ENCODE data around the gene ST3GAL3.

The ST3GAL3 gene

DNA sequence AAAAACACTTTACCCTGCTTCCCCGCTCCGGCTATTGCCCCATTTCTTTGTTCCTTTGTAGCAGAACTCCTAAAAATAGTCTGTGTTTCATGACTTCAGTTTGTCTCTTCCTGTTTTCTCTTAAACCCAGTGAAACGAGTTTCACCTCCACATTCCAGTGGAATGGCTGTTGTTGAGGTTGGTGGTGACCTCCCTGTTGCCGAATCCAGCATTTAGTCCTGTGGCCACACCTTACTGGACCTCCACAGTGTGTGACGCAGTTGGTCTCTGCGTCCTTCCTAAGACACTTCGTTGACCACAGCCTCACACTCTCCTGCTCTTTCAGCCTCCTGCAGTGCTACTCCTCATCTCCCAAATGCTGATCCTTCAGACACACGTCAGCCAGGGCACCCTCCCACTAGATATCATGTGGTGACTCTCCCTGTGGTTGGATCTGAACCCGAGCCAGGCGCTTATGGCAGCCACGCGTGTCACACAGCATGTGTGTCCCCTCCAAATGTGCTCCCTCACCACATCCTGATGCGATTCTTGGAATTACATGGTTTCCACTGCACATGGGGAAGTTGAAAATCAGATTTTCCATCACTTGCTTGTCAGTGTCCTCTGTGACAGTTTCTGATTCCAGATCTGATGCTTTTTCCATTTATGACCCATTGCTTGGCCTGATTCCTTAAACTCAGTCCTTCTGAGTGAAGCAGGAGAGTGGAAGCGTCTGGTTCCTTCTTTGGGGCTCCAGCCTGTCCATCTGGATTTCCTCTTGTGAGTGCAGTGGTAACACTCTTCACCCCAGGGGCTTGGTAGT, 127.1 kb downstream of the ST3GAL3 start:
- no peak for DNase-seq
- Mint-ChIP-seq H3K4me3 (no peak overlapping the region), H3K36me3 (ENCODE audit: low read depth) (peaks cover 28% of the 10 kb centered on the region), H3K9me3 (no peaks in the 10 kb centered on the region), H3K27ac (peak overlapping the region; percentile 53), H3K4me1 (peaks cover 32% of the 10 kb centered on the region), H3K27me3 (ENCODE audit: low read depth, poor library complexity) (no peaks in the 10 kb centered on the region)
- TF ChIP-seq, protein P1, sequence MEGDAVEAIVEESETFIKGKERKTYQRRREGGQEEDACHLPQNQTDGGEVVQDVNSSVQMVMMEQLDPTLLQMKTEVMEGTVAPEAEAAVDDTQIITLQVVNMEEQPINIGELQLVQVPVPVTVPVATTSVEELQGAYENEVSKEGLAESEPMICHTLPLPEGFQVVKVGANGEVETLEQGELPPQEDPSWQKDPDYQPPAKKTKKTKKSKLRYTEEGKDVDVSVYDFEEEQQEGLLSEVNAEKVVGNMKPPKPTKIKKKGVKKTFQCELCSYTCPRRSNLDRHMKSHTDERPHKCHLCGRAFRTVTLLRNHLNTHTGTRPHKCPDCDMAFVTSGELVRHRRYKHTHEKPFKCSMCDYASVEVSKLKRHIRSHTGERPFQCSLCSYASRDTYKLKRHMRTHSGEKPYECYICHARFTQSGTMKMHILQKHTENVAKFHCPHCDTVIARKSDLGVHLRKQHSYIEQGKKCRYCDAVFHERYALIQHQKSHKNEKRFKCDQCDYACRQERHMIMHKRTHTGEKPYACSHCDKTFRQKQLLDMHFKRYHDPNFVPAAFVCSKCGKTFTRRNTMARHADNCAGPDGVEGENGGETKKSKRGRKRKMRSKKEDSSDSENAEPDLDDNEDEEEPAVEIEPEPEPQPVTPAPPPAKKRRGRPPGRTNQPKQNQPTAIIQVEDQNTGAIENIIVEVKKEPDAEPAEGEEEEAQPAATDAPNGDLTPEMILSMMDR (IDR thresholded peaks at IDR 0.05), result no peak

DNA sequence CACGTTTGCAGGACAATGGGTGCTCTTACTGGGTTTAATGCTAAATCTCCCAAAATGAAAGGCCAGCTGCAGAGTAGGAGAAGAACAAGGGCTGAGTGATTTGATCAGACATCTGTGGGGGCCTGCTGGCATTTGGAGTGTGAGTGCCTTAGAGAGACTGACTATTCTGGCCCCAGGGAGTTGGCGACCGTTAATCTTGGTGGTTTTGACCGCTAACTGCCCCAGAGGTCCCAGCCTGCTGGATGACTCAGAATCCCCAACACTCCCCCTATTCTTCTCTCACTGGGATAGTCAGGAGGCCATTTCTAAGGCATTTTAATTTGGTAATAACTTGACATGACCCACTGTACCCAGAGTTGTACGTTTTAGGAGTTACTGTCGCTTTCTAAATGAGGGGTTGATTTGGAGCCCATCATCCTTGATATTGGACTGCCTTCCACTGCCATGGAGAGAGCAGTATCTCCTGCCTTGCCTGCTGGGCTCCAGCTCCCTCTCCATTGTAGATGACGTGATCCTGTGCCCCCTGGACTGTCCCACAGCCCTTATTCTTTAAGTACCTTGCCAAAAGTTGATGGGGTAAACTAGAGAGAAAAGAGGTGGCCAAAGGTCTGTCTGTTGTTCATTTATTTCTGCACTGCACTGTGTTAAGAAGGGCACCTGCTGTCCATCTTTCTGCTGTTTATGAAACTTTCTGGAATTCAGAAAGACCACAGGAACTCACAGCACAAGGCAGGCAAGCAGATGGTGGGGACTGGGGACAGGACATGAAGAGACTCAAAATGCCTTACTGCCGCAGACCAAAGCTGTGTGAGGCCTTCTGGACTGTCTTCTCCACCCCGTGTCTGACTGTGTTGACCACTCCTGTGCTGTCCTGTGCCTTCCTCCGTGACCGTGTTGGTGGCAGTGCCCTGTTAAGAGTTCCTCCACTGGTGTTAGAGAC, 128.0 kb downstream of the ST3GAL3 start:
- DNase-seq, result no peak
- Mint-ChIP-seq H3K27me3 (ENCODE audit: low read depth, poor library complexity) (no peaks in the 10 kb centered on the region), H3K9me3 (no peaks in the 10 kb centered on the region), H3K27ac (peak overlapping the region; percentile 73), H3K36me3 (ENCODE audit: low read depth) (peaks cover 34% of the 10 kb centered on the region), H3K4me1 (peaks cover 32% of the 10 kb centered on the region), H3K4me3 (no peak overlapping the region)
- TF ChIP-seq, protein P1 (IDR thresholded peaks at IDR 0.05), result no peak

DNA sequence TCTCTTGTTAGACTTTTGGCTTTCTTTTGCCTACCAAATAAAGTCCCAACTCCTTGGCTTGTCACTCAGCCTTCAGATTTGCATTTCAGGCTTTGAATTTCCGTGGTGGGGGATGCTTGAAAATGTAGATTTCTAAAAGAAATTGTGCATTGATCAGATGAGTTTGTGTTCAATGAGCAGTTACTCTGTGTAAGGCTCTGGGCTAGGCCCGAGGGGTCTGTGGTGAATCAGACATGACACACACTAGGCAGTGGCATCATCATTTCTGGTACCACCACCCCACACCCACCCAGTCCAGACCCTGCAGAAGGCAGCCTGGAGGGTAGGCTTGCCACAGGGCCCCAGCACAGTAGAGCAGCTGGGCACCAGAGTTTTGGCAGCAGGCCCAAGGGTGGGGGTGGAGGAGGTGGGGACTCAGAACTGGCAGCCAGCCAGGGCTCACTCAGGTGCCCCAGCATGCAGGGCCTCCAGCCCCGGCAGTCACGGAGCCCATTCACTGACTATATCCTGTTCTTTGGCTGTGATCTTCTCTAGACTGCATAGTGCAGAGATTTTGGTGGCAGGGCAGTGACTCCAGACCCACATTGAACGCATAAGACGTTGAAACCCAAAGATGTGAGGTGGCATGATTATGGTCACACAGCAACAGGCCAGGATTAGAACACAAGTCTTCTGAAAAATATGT, 129.1 kb downstream of the ST3GAL3 start:
- peaks cover 44% of the 10 kb centered on the region for H3K36me3 Mint-ChIP-seq (ENCODE audit: low read depth)
- TF ChIP-seq, protein P1 (IDR thresholded peaks at IDR 0.05), result no peak
- H3K9me3 Mint-ChIP-seq, result no peaks in the 10 kb centered on the region
- H3K27ac Mint-ChIP-seq, result no peak overlapping the region
- no peak overlapping the region for H3K4me3 Mint-ChIP-seq
- H3K27me3 Mint-ChIP-seq (ENCODE audit: low read depth, poor library complexity), result no peaks in the 10 kb centered on the region
- H3K4me1 Mint-ChIP-seq, result peaks cover 32% of the 10 kb centered on the region
- no peak for DNase-seq

DNA sequence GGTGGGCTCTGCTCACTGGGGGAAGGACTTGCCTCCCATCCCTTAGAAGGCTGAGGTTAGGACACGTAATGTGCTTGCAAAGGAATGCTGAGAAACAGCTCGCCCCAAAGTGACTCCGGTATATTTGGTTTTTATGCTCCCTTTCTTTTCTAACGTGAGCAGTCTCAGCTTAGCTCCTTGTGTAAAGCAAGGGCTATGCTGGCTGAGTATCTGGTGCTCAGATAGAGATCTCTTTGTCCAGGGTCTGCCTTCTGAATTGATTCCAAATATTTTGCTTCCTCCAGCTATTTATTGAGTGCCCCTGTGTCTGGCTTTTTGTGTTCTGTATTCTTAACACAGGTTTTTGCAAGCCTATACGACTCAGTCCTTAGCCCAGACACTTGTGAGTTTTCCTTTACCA, 131.7 kb downstream of the ST3GAL3 start:
- no peak overlapping the region for H3K27ac Mint-ChIP-seq
- H3K4me3 Mint-ChIP-seq, result no peak overlapping the region
- peaks cover 55% of the 10 kb centered on the region for H3K36me3 Mint-ChIP-seq (ENCODE audit: low read depth)
- no peaks in the 10 kb centered on the region for H3K27me3 Mint-ChIP-seq (ENCODE audit: low read depth, poor library complexity)
- peaks cover 20% of the 10 kb centered on the region for H3K9me3 Mint-ChIP-seq
- peaks cover 32% of the 10 kb centered on the region for H3K4me1 Mint-ChIP-seq
- no peak for DNase-seq
- TF ChIP-seq, protein P1 (IDR thresholded peaks at IDR 0.05), result no peak

DNA sequence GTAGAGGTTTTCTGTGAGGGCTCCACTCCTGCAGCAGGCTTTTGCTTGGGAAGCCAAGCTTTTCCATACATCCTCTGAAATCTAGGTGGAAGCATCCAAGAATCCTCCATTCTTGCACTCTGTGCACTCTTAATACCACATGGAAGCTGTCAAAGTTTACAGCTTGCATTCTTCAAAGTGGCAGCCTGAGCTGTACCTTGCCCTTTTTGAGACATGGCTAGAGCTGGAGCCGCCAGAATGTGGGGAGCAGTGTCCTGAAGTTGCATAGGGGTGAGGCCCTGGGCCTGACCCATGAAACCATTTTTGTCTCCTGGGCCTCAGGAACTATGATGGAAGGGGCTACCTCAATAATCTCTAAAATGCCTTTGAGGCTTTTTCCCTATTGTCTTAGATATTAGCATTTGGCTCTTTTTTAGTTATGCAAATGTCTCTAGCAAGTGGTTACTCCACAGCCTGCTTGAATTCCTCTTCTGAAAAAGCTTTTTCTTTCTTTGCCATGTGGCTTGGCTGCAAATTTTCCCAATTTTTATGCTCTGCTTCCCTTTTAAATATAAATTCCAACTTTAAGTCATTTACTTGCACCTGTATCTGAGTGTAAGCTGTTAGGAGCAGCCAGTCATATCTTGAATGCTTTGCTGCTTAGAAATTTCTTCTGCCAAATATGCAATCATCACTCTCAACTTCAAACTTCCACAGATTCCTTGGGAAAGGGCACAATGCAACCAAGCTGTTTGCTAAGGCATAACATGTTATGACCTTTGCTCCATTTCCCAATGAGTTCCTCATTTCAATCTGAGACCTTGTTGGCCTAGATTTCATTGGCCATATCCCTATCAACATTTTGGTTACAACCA, 134.2 kb downstream of the ST3GAL3 start:
- H3K9me3 Mint-ChIP-seq, result peaks cover 20% of the 10 kb centered on the region
- peaks cover 16% of the 10 kb centered on the region for H3K4me1 Mint-ChIP-seq
- no peak overlapping the region for H3K27ac Mint-ChIP-seq
- H3K36me3 Mint-ChIP-seq (ENCODE audit: low read depth), result peaks cover 55% of the 10 kb centered on the region
- H3K4me3 Mint-ChIP-seq, result no peak overlapping the region
- no peaks in the 10 kb centered on the region for H3K27me3 Mint-ChIP-seq (ENCODE audit: low read depth, poor library complexity)
- no peak for DNase-seq
- TF ChIP-seq, protein P1 (IDR thresholded peaks at IDR 0.05), result no peak
